Kidney glomerular epithelial cell (primary cell): ENCODE results near the gene CERS2.
"Not testable (repeated sequence)": the region's sequence is repeated elsewhere in the genome, so short reads cannot be mapped to it uniquely, and the experiment has no call there.

ENCODE experiments used
- DNase-seq: peaks from one replicate; lab custom pipeline; 2025; lab: John Stamatoyannopoulos, UW

Gene CERS2

GRCh38 chr1:150970808-150971582 lies 3.6 kb downstream of the CERS2 start:
- no peak for DNase-seq

GRCh38 chr1:150969626-150970025 lies 5.0 kb downstream of the CERS2 start:
- DNase-seq = no peak

DNA sequence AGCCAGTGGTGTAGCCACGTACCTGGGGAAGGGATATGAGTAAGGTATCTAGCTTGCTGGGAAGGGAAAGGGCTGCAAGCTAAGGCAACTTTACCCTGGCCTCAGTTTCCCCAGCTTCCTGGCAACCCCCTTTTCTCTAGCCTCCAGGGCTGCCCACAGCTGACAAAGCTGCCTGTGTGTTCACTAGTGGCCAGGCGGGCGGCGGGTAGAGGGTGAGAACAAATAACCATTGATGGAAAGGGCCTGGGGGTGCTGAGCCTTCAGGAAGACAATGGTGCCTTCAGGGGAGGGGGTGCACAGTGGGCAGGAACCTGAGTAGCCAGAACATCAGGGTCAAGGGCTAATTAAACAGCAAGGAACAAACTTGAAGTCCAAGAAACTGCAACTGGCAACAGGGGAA lies 6.1 kb downstream of the CERS2 start:
- no peak for DNase-seq

GRCh38 chr1:150967936-150968335 lies 6.7 kb downstream of the CERS2 start:
- no peak for DNase-seq

DNA sequence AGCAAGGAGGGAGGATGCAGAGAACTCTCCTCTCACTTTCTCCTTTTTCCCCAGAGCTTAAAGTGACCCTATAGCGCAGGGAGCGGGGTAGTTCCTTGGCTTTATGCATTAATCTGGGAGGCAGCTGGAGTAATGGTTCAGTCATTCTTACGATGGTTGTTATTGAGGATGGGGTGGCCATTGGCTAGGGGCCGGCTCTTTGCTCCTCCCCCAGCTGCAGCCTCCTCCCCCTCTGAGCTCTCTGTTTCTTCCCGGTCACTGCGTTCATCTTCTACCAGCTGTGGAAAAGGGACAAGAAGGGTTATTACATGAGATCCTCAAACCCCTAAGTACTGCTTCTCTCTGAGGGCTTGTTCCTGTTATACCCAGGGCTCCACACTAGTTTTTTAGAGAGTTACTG lies 8.6 kb downstream of the CERS2 start:
- no peak for DNase-seq

- DNase-seq = no peak
Measured at GRCh38 chr1:150965605-150966004, 9.0 kb downstream of the CERS2 start.

DNA sequence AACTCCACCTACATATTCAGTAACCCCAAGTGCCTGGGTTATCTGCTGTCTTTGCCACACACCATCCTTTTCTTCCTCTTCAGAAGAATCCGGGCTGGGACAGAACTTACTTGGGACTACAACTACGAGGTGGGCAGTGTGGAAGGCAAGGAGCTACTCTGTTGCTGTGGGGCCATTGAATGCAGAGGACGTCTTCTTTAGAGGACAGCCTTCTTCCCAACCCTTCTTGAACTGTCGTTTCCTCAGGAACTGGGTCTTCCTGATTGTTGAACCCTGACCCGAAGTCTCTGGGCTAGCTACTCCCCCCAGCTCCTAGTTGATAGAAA lies 10.5 kb downstream of the CERS2 start:
- DNase-seq = no peak

GRCh38 chr1:150963321-150964163 lies 11.1 kb downstream of the CERS2 start:
- DNase-seq = no peak

DNA sequence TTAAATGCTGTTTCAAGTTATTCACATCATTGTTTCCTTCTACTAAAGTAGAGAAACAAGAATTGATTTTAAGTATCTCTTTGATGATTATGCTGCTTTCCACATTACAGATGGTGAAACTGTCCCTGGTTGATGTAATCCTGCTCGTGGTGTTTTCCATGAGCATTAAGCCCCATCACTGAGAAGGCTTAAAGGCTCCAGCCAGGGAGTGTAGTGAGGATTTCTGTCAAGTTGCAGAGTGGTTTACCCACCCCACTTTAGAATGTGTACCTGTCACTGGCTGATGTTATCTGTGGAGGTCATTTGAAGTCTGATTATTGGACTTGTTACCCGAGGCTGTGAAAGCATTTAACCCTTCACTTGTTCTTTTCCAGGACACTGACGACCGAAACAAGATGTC lies 12.9 kb downstream of the CERS2 start:
- DNase-seq = no peak

- DNase-seq = no peak
Measured at GRCh38 chr1:150960646-150961045, 14.0 kb downstream of the CERS2 start.

DNA sequence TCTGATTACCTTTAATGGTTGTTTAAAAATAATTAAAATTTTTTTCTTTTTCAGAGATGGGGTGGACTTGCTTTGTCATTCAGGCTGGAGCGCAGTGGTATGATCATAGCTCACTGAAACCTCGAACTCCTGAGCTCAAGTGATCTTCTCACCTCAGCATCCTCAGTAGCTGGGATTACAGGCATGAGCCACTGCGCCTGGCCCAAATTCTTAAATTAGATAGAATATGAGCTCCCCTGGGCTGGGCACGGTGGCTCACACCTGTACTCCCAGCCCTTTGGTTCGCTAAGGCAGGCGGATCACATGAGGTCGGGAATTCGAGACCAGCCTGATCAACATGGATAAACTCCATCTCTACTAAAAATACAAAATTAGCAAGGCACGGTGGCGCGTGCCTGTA lies 17.0 kb downstream of the CERS2 start:
- no peak for DNase-seq

- DNase-seq = no peak
Measured at GRCh38 chr1:150955280-150955679, 19.4 kb downstream of the CERS2 start.

- DNase-seq = no peak
Measured at GRCh38 chr1:150954708-150955107, 19.9 kb downstream of the CERS2 start.

GRCh38 chr1:150944856-150945255 lies 29.8 kb downstream of the CERS2 start:
- no peak for DNase-seq

DNA sequence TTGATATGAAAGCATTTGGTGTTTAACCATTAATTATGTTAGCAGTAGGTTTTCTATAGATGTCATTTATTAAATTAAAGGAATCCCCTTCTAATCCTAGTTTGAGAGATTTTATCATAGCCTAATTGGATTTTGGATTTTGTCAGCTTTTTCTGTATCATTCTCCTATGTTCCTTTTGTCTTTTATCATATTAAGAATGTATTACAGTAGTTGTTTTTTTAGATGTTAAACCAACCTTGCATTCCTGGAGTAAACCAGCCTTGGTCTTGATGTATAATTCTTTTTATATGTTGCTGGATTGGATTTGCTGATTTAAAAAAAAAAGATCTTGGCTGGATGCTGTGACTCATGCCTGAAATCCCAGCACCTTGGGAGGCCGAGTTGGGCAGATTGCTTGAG lies 42.9 kb downstream of the CERS2 start:
- DNase-seq = no peak

GRCh38 chr1:150928775-150929174 lies 45.9 kb downstream of the CERS2 start:
- DNase-seq = not testable (repeated sequence)

GRCh38 chr1:150928286-150928685 lies 46.3 kb downstream of the CERS2 start:
- DNase-seq = no peak

DNA sequence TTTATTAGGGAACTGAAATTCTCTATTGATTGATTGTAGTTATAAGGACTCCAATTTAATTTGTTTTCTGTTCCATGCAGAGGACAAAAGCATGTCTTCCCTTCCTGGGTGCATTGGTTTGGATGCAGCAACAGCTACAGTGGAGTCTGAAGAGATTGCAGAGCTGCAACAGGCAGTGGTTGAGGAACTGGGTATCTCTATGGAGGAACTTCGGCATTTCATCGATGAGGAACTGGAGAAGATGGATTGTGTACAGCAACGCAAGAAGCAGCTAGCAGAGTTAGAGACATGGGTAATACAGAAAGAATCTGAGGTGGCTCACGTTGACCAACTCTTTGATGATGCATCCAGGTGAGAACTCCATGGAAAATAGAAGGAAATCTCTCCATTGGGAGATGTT lies 47.0 kb downstream of the CERS2 start:
- DNase-seq = no peak

- DNase-seq = peak; percentile 94
Measured at GRCh38 chr1:150926097-150926741, 48.4 kb downstream of the CERS2 start, which contains the start of gene SETDB1. TSS of gene SETDB1 (plus strand) at chr1:150926363. CDS start at chr1:150927715, 1,352 bp downstream.

- DNase-seq = no peak
Measured at GRCh38 chr1:150925080-150925479, 49.6 kb downstream of the CERS2 start.

DNA sequence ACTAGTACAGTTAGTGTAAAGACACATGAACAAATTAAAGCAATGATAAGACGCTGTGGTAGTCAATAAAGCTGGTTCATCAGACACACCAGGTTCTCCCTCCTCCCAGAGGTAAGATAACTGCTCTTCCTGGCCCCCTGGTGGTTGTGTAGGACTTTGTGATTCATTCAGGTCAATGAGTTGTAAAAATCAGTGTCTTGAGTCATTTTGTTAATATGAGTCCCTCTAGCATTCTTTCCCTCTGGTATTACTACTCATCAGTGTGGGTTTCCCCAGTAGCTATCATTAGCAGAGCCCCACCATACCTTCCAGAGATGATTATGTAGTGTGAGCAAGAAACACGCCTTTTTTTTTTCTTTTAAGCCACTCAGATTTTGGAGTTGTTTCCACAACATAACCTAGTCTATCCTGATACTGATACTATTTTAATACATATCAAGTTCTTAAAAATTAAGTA lies 52.1 kb downstream of the CERS2 start:
- DNase-seq = peak; percentile 94

- DNase-seq = no peak
Measured at GRCh38 chr1:150917387-150917786, 57.2 kb downstream of the CERS2 start.
